OCI-LY3 (cell line): ENCODE data around the gene RAPGEF3.

ENCODE experiments used
- H2AFZ ChIP-seq: fragments of 200-600, 300-600 bp; shearing (Covaris generic); 2 replicates; pipeline ENCODE4 v1.6.0; 2014; ENCODE audit warnings: antibody characterized with exemption, low read depth, low read length
- H3K27ac ChIP-seq: fragments of 200-600, 300-600 bp; sonication (generic); 2 replicates; pipeline ENCODE4 v1.5.1; 2014; ENCODE audit warnings: mild to moderate bottlenecking, low read length, moderate library complexity, mixed read lengths
- H3K27me3 ChIP-seq: fragments of 200-600, 300-600 bp; sonication (generic); 2 replicates; pipeline ENCODE4 v1.6.1; 2014; ENCODE audit warnings: low read depth, low read length, mixed read lengths
- H3K36me3 ChIP-seq: fragments of 200-600, 300-600 bp; sonication (generic); replicated peaks from 2 replicates; pipeline ENCODE3; 2014; ENCODE audit warnings: low read depth, low read length, mixed read lengths
- H3K4me1 ChIP-seq: fragments of 300-600, 200-600 bp; sonication (generic); 2 replicates; pipeline ENCODE4 v1.6.1; 2014; ENCODE audit warnings: low read length, mixed read lengths
- H3K4me2 ChIP-seq: fragments of 200-600, 300-600 bp; sonication (generic); 2 replicates; pipeline ENCODE4 v1.6.1; 2014; ENCODE audit warnings: low read length, mixed read lengths
- H3K4me3 ChIP-seq: fragments of 300-600, 200-600 bp; sonication (generic); 2 replicates; pipeline ENCODE4 v1.5.1; 2014; ENCODE audit warnings: antibody characterized with exemption, mild to moderate bottlenecking, low read length, moderate library complexity
- H3K79me2 ChIP-seq: fragments of 300-600, 200-600 bp; shearing (Covaris generic); 2 replicates; pipeline ENCODE4 v1.6.1; 2014; ENCODE audit warnings: mild to moderate bottlenecking, low read length, mixed read lengths
- H3K9ac ChIP-seq: fragments of 300-600, 200-600 bp; shearing (Covaris generic); 2 replicates; pipeline ENCODE4 v1.6.0; 2014; ENCODE audit warnings: mild to moderate bottlenecking, low read length, moderate library complexity
- H3K9me3 ChIP-seq: fragments of 200-600, 300-600 bp; shearing (Covaris generic); 2 replicates; pipeline ENCODE4 v1.6.1; 2014; ENCODE audit warnings: low read length, mixed read lengths; ENCODE audit not compliant: insufficient read depth
- H4K20me1 ChIP-seq: fragments of 200-600, 300-600 bp; sonication (generic); 2 replicates; pipeline ENCODE4 v1.6.1; 2016; ENCODE audit warnings: low read length, mixed read lengths; ENCODE audit not compliant: insufficient read depth
- EZH2phosphoT487 ChIP-seq: fragments of 200-600 bp; shearing (Covaris generic); IDR thresholded peaks from 2 replicates; pipeline ENCODE4 v1.6.1; 2018; ENCODE audit warnings: antibody characterized with exemption, mixed run types, low read depth
- TF ChIP-seq, protein P1 (sequence below): fragments of 200-600, 300-600 bp; sonication (generic); IDR thresholded peaks from 2 replicates; pipeline ENCODE4 v1.5.1; 2014; ENCODE audit warnings: antibody characterized with exemption, low read length, low read depth

Gene RAPGEF3

DNA sequence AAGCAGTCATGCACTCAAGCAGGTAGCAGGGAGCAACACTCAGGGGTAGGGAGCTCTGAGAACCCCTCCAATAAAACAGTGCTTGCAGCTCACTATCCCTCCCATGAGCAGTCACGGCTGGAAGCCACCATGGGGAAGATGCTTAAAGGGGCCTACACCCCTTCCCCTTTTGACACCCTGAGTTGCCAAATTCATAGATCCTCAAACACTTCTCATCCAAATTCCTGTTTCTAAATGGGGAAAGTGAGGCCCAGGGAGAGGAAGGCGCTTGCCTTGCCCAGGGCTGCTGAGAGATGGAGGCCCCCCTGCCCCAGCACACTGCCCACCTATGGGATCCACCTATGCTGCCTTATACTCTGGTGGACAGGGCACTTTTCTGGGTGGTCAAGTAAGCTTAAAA is 26.2 kb downstream of the RAPGEF3 start:
- H3K27ac ChIP-seq = no peak overlapping the region
- H3K36me3 ChIP-seq = no peaks in the 10 kb centered on the region
- no peaks in the 10 kb centered on the region for H4K20me1 ChIP-seq
- H2AFZ ChIP-seq = no peak overlapping the region
- H3K27me3 ChIP-seq = no peaks in the 10 kb centered on the region
- no peak overlapping the region for H3K9ac ChIP-seq
- H3K4me1 ChIP-seq = no peaks in the 10 kb centered on the region
- H3K79me2 ChIP-seq = no peaks in the 10 kb centered on the region
- H3K9me3 ChIP-seq = no peaks in the 10 kb centered on the region
- no peak overlapping the region for H3K4me3 ChIP-seq
- H3K4me2 ChIP-seq = no peak overlapping the region
- TF ChIP-seq EZH2phosphoT487 = no peak
- TF ChIP-seq, protein P1, sequence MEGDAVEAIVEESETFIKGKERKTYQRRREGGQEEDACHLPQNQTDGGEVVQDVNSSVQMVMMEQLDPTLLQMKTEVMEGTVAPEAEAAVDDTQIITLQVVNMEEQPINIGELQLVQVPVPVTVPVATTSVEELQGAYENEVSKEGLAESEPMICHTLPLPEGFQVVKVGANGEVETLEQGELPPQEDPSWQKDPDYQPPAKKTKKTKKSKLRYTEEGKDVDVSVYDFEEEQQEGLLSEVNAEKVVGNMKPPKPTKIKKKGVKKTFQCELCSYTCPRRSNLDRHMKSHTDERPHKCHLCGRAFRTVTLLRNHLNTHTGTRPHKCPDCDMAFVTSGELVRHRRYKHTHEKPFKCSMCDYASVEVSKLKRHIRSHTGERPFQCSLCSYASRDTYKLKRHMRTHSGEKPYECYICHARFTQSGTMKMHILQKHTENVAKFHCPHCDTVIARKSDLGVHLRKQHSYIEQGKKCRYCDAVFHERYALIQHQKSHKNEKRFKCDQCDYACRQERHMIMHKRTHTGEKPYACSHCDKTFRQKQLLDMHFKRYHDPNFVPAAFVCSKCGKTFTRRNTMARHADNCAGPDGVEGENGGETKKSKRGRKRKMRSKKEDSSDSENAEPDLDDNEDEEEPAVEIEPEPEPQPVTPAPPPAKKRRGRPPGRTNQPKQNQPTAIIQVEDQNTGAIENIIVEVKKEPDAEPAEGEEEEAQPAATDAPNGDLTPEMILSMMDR = no peak

DNA sequence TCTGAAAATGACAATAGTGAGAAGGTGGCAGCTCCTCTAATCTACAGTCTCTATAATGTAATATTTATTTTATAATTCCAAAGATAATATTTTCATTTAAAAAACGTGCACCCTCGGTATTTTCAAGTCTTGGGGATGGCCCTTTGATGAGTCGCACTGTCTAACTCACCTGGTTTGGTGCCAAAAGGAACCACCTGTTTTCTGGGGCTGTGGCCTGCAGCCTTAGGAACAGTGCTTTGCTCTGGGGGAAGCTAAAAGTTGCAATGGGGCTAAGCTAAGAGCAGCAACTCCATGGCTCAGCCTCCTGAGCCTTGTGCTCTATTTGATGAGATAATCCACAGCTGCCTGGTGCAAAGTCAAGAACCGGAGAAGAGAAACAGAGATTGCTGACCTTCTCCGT is 27.0 kb downstream of the RAPGEF3 start:
- peaks cover 7% of the 10 kb centered on the region for H3K4me1 ChIP-seq

DNA sequence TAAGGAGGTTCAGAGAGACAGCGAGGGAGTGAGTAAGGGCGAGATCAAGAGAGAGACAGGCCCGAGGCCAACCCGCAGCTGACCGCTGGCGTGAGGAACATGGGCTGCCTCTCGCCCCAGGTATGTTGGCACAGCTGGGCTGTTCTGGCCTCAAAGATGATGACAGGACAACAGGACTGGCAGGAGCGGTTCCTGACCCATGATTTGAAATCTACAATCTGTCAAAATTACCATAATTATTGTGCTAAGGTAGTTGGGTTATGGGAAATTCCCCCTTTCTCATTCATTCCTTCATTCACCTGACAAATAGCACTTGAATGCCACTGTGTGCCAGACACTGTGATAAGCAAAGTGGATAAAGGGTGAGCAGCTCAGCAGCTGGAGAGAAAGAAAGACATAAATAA is 28.3 kb downstream of the RAPGEF3 start:
- Histone ChIP-seq H3K27ac (no peak overlapping the region), H2AFZ (no peak overlapping the region), H3K9ac (no peak overlapping the region), H3K36me3 (peaks cover 3% of the 10 kb centered on the region), H3K27me3 (no peaks in the 10 kb centered on the region), H4K20me1 (no peaks in the 10 kb centered on the region), H3K4me3 (no peak overlapping the region), H3K79me2 (no peaks in the 10 kb centered on the region), H3K4me2 (no peak overlapping the region), H3K9me3 (no peaks in the 10 kb centered on the region), H3K4me1 (peaks cover 20% of the 10 kb centered on the region)
- TF ChIP-seq, protein P1 = no peak
- TF ChIP-seq EZH2phosphoT487 = no peak

More for the DNA sequence above, 27.0 kb downstream of the RAPGEF3 start:
- H4K20me1 ChIP-seq = no peaks in the 10 kb centered on the region
- H3K27ac ChIP-seq = no peak overlapping the region
- TF ChIP-seq, protein P1 = no peak
- TF ChIP-seq EZH2phosphoT487 = no peak
- no peak overlapping the region for H3K9ac ChIP-seq
- no peak overlapping the region for H2AFZ ChIP-seq
- H3K4me3 ChIP-seq = no peak overlapping the region
- no peaks in the 10 kb centered on the region for H3K36me3 ChIP-seq
- no peaks in the 10 kb centered on the region for H3K27me3 ChIP-seq
- H3K9me3 ChIP-seq = no peaks in the 10 kb centered on the region
- no peaks in the 10 kb centered on the region for H3K79me2 ChIP-seq
- H3K4me2 ChIP-seq = no peak overlapping the region

DNA sequence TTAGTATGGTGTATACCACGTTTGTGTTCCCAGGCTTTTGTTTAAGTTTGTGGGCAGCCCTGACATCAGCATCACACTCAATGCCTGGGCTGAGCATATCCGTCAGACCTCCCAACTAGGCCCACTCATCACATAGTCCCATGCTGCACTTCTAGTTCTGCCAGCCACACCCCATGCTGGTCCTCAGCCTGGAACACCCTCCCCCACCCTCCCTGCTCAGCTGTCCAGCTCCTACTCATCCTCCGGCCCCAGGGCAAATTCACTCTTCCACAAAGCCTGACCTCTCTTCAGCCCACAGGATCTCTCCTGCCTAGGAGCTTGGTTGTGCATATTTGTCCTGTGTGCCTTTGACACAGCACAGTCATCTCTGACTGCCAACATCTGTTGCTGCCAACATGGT is 29.4 kb downstream of the RAPGEF3 start:
- no peaks in the 10 kb centered on the region for H3K9me3 ChIP-seq
- peaks cover 5% of the 10 kb centered on the region for H3K36me3 ChIP-seq
- H2AFZ ChIP-seq = no peak overlapping the region
- H3K79me2 ChIP-seq = no peaks in the 10 kb centered on the region
- H3K9ac ChIP-seq = no peak overlapping the region
- H3K27ac ChIP-seq = no peak overlapping the region
- H3K27me3 ChIP-seq = no peaks in the 10 kb centered on the region
- no peaks in the 10 kb centered on the region for H4K20me1 ChIP-seq
- H3K4me2 ChIP-seq = no peak overlapping the region
- no peak for TF ChIP-seq EZH2phosphoT487
- TF ChIP-seq, protein P1 = no peak
- H3K4me1 ChIP-seq = peaks cover 23% of the 10 kb centered on the region
- H3K4me3 ChIP-seq = no peak overlapping the region
